B cell (primary cell): ENCODE data around the gene GAREM1.

Experiments used
- EZH2 ChIP-seq: IDR thresholded peaks from 2 replicates; pipeline ENCODE4 v1.6.1; 2012; ENCODE audit warnings: borderline replicate concordance, low read depth, mild to moderate bottlenecking, moderate library complexity, low read length; ENCODE audit not compliant: insufficient read depth, poor library complexity, severe bottlenecking
- TF ChIP-seq, protein P1 (sequence below): fragments of 200-600 bp; IDR thresholded peaks from one replicate; pipeline ENCODE4 v1.8.0; 2022; ENCODE audit warnings: antibody characterized with exemption, mild to moderate bottlenecking

DNA sequence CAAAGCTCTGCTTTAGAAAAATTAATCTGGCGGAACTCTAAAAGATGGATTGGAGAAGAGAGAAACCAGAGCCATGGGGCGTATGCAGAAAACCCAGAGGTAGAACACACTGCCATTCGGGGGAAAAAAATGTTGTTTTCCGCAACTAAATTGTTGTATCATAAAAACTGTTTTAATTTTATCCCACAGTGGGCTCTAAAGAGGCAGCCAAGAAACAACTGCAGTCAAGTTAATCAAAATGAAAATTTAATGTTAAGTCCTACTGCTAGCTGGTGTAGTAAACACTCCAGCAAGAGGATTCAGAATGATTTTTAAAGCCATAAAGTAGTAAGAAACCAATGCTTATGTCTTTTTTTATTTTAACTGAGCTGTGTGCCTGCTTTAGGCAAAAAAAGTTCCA, 69.1 kb downstream of the GAREM1 start:
- TF ChIP-seq, protein P1, sequence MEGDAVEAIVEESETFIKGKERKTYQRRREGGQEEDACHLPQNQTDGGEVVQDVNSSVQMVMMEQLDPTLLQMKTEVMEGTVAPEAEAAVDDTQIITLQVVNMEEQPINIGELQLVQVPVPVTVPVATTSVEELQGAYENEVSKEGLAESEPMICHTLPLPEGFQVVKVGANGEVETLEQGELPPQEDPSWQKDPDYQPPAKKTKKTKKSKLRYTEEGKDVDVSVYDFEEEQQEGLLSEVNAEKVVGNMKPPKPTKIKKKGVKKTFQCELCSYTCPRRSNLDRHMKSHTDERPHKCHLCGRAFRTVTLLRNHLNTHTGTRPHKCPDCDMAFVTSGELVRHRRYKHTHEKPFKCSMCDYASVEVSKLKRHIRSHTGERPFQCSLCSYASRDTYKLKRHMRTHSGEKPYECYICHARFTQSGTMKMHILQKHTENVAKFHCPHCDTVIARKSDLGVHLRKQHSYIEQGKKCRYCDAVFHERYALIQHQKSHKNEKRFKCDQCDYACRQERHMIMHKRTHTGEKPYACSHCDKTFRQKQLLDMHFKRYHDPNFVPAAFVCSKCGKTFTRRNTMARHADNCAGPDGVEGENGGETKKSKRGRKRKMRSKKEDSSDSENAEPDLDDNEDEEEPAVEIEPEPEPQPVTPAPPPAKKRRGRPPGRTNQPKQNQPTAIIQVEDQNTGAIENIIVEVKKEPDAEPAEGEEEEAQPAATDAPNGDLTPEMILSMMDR, result no peak
- TF ChIP-seq EZH2, result no peak
